ENCODE results near the gene TMCO4. TPM values are rescaled to one million over a fixed set of nuclear protein-coding genes. Genes with fewer than 3 reads are reported as not detected.

The TMCO4 gene
- total RNA-seq, 4 donors from 2014 or later: 22.5 to 26.2 (median 23.8) TPM

DNA sequence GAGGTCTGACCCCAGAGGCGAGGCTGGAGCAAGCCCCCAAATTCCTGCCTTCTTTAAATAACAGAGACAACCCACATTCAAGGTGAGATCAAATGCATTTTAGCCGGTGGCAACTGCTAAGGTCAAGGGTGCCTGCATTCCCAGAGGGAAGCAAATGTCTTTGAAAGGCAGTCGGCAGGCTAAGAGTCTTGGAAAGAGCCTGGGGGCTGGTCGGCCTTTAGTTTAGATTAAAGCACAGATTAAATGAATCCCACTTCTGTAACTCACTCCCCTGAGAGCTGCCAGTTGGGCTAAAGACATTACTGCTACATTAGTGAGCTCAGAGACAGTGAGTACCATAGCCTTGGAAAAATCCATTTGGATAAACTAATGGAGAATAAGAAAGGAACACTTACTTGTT lies 75.8 kb downstream of the TMCO4 start:
- TF ChIP-seq, protein P1, sequence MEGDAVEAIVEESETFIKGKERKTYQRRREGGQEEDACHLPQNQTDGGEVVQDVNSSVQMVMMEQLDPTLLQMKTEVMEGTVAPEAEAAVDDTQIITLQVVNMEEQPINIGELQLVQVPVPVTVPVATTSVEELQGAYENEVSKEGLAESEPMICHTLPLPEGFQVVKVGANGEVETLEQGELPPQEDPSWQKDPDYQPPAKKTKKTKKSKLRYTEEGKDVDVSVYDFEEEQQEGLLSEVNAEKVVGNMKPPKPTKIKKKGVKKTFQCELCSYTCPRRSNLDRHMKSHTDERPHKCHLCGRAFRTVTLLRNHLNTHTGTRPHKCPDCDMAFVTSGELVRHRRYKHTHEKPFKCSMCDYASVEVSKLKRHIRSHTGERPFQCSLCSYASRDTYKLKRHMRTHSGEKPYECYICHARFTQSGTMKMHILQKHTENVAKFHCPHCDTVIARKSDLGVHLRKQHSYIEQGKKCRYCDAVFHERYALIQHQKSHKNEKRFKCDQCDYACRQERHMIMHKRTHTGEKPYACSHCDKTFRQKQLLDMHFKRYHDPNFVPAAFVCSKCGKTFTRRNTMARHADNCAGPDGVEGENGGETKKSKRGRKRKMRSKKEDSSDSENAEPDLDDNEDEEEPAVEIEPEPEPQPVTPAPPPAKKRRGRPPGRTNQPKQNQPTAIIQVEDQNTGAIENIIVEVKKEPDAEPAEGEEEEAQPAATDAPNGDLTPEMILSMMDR (IDR thresholded peaks at IDR 0.05; ENCODE audit: low read depth): no peak

DNA sequence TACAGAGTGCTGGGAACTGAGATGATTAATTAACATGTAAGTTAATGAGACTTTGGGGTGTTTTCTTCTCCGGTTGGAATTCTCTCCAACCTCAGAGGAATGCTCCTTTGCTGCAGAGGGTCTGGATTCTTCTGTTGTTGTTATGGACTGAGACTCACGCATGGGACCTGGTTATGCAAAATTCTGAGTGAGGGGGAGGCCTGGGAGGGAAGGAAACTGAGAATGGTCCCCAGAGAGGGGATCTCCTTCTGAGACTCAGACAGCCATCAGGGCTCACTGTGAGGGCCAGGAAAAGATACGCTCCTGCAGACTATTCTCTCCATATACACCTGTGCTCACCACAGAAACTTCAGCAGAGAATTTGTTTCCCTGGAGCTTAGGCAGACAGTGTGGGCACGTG lies 78.7 kb downstream of the TMCO4 start:
- TF ChIP-seq, protein P1 (IDR thresholded peaks at IDR 0.05; ENCODE audit: low read depth): no peak

DNA sequence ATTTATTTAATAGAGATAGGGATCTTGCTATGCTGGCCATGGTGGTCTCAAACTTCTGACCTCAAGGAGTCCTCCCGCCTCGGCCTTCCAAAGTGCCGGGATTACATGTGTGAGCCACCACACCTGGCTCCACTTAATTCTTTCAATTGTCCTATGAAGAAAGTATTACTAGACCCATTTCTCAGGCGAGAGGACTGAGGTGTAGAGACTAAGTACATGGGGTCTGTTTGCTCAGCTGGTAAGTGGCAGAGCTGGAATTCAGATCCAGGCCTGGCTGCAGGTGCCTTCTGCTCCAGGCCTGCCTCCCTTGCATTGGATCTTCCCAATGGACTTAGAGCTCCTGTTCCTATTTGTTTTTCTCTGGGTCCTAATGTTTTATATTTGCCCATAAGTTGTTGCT lies 79.5 kb downstream of the TMCO4 start:
- TF ChIP-seq, protein P1 (IDR thresholded peaks at IDR 0.05; ENCODE audit: low read depth): no peak

DNA sequence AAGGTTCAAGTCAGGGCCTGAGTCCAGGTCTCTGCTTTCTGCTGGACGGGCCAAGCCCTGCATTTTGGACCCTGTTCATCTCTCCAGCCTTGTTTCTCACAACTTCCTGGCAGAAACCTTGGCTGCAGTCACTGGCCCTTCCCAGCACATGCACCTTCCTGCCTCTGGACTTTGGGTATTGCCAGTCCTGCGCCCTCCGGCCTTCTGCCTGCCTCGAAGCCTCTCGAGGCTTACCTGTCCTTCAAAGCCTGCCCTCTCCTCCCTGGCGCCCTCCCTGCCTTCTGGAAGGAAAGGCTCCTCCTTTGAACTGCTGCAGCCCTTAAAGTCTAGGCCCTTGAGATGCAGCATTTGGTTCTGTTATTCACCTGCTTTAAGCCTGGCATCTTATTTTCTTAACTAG lies 82.2 kb downstream of the TMCO4 start:
- TF ChIP-seq, protein P1 (IDR thresholded peaks at IDR 0.05; ENCODE audit: low read depth): no peak

DNA sequence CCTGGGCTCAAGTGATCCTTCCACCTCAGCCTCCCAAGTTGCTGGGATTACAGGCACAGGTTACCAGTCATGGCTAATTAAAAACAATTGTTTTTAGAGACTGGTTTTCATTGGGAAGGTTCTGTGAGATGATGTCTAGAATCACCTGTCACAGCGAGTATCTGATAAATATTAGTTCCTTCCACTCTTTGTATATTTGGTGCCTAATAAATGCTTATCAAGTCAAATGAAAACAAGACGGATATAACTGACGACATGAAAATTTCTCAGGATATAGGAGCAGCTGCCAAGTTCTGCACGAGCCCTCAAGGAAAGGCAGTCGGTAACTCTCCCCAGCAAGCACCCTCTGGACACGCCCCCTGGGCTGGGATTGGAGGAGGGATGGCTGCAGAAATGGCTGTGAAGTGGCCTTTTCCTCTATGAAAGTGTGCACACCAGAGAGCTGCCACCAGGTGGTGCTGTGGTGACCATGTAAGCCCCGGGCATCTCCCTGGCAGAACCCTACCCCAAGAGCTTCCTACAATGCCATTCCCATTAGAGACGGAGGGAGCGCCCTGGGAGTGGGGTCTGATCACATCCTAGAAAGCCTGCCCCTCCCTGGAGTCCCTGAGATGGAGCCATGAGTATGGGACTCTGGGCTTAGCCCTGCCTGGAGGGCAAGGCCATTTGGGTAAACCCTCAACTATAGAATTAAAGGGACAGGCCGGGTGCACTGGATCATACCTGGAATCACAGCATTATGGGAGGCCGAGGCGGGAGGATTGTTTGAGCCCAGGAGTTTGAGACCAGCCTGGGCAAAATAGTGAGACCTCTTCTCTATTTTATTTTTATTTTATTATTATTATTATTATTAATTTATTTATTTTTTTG lies 84.1 kb downstream of the TMCO4 start:
- TF ChIP-seq, protein P1 (IDR thresholded peaks at IDR 0.05; ENCODE audit: low read depth): no peak

DNA sequence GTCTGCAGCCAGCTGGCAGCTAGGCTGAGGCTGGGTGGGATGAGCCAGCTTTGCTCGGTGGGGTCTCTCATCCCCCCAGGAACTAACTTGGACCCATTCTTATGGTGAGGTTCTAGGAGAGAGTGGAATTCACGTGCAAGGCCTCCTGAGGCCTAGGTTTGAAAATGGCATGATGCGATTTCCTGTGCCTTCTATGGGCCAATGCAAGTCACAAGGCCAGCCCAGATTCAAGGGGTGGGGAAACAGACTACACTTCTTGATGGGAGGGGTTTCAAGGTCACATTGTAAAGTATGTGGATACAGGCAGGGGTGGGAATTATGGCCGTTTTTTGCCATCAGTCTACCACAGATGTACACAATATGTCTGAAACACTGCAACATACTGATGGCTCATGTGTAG lies 86.8 kb downstream of the TMCO4 start:
- TF ChIP-seq, protein P1 (IDR thresholded peaks at IDR 0.05; ENCODE audit: low read depth): no peak

DNA sequence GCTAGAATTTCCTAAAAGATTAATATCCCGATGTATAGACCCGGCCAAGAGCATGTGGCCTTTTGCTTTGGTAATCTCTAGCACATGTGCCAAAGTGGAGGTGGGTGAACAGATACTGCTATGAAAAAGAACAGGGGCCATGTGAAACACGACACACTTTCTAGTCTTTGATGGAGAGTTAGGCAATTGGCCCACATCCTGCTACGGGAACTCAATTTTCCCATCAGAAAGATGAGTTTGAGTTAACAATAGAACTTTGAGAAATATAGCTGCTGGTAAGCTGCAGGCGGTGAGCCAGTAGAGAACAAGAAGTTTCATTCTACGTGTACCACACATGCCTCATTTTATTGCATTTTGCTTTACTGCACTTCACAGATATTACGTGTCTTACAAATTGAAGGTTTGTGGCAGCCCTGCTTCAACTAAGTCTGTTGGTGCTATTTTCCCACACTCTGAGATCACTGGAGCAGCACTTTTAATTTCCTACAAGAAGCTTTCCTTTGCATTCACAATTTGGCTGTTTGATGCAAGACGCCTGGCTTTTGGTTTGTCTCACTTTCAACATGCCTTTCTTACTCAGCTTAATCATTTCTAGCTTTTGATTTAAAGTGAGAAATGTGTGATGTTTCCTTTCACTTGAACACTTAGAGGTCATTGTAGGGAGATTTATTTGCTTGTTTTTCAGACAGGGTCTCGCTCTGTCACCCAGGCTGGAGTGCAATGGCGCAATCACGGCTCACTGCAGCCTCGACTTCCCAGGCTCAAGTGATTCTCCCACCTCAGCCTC lies 88.7 kb downstream of the TMCO4 start:
- TF ChIP-seq, protein P1 (IDR thresholded peaks at IDR 0.05; ENCODE audit: low read depth): no peak

All from subcutaneous adipose tissue (tissue), 4 donors.